Activated naive CD4-positive, alpha-beta T cell treated with anti-CD3 and anti-CD28 coated beads, Interleukin-2, amount 50 U/mL, for 16 hours (primary cell): ENCODE measurements around the gene RASGEF1B.
"Not testable (repeated sequence)": the region's sequence is repeated elsewhere in the genome, so short reads cannot be mapped to it uniquely, and the experiment has no call there.

ENCODE experiments used
- DNase-seq: peaks from one replicate; pipeline ENCODE4 v3.0.0-alpha.2; 2020

Gene RASGEF1B

GRCh38 chr4:81495345-81495744 lies 23.6 kb upstream of the RASGEF1B start:
- no peak for DNase-seq

DNA sequence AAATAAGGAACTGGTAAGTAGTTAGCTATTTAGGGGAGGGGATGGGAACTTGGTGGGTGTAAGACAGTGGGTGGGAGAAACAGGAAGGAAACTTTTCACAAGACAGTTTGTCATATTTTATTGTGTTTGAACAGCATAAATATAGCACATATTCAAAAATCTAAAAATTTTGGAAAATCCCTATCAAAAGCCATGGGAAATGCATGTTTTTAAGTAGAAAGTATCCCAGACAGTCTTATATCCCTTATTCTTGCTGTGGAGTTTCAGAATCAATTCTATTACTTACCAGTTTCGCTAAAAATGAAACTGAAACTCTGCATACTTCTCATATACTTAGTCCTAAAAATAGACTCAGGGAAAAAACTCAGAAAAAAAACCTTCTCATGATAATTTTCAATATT lies 22.3 kb upstream of the RASGEF1B start:
- DNase-seq, result no peak

GRCh38 chr4:81492606-81493230 lies 21.0 kb upstream of the RASGEF1B start:
- no peak for DNase-seq

DNA sequence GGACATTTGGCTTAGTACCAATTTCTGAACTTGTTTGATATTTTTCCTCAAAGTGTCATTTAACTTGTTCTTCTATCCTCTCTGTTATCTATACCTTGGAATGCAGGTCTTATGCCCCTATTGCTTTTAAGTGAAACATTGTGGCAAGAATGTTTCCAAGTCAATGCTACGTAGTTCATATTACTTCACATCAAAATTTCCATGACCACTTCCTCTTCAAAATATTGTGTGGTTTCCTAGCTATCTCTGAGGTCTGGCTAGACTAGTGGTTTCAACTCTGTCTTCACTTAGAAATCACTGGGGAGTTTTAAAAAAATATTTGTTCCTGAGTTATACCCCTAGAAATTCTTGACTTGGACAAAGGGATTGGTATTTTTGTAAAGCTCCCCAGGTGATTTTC lies 20.2 kb upstream of the RASGEF1B start:
- DNase-seq, result no peak

- DNase-seq, result no peak
Measured at GRCh38 chr4:81490403-81491160, 18.9 kb upstream of the RASGEF1B start.

- no peak for DNase-seq
Measured at GRCh38 chr4:81486502-81486901, 14.8 kb upstream of the RASGEF1B start.

DNA sequence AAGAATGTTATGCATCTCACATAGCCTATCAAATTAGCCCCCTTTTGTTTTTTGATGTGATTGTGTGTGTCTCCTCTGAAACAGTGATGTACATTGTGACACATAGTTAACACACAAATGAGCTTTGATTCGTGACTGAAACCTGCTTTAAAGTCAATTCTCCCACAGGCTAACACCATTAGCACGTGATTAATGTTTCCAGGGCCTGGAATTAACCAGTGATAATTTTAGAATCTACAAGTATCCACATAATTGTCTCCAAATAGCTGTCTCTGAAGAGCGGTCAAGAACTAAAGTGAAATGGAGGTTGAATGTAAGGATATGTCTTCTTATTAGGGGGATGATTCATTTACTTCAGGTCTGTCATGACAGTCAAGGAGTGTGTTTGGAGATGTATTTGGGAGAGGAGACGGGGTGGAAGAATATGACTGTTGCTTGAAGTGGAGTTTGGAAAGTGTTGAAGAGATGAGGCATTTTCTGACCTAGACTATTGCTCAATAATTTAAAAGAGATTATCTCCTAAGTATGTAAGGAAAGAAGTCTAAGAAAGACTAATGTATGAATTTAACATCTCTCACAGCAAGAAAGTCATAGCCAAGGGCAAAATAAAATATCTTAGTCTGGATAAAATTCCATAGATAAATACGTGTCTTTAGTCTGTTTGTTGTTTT lies 13.7 kb upstream of the RASGEF1B start:
- DNase-seq, result no peak

DNA sequence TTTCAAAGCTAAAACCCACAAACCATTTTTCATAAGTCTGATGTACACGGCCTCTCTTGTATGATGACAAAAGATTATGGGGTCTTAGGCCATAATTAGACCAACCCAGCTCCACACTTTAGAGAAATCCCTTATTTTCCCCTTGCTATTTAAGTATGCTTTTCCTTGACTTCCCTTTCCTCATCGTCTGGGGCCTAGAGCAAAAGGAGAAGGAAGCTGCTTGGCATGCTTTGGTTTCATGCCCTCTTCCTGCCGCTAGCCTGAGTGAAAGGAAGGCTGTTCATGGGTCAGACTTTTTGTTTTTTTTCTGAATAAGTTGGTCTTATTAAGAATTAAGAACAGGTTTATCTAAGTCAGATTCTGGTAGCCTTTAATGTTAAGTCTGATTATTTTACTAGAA lies 10.6 kb upstream of the RASGEF1B start:
- no peak for DNase-seq

DNA sequence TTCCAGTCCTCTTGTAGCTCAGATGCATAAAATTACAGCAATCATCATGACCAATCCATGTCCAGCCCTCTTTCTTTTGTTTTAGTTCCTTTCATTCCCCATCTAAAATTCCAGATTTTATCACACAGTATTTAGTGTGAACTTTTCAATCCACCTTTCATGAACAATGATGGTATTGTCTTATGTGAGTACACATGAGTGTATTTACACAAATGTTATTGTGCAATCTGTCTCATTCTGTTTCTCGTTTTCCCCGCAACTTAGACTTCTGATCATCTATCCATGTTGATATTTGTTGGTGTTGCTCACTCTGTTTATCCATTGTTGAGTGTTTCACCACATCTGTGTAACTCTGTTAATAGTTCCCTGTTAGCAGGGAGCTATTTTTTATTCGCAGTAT lies 9.4 kb upstream of the RASGEF1B start:
- no peak for DNase-seq

DNA sequence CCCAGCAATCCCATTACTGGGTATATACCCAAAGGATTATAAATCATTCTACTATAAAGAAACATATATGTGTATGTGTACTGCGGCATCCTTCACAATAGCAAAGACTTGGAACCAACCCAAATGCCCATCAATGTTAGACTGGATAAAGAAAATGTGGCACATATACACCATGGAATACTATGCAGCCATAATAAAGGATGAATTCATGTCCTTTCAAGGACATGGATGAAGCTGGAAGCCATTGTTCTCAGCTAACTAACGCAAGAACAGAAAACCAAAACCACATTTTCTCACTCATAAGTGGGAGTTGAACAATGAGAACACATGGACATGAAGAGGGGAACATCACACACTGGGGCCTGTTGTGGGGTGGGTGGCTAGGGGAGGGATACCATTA lies 7.9 kb upstream of the RASGEF1B start:
- DNase-seq, result not testable (repeated sequence)

GRCh38 chr4:81473331-81474265 lies 1.9 kb upstream of the RASGEF1B start:
- DNase-seq, result not testable (repeated sequence)

GRCh38 chr4:81472281-81473182 lies 825 bp upstream of the RASGEF1B start:
- DNase-seq, result peak; percentile 56

DNA sequence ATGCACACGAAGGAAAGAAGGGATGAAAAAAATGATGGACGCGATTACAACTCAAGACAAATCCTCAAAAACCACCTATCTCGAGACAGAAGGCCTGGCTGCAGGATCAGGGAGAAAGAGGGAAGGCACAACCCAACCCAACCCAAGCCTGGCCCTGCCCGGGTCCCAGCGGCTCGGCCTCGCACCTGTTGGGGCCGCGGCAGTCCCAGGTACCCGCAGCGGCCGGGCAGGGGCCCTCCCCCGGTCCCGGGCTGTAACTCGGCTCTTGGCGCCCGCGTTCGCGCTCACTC lies 464 bp downstream of the RASGEF1B start:
- no peak for DNase-seq

DNA sequence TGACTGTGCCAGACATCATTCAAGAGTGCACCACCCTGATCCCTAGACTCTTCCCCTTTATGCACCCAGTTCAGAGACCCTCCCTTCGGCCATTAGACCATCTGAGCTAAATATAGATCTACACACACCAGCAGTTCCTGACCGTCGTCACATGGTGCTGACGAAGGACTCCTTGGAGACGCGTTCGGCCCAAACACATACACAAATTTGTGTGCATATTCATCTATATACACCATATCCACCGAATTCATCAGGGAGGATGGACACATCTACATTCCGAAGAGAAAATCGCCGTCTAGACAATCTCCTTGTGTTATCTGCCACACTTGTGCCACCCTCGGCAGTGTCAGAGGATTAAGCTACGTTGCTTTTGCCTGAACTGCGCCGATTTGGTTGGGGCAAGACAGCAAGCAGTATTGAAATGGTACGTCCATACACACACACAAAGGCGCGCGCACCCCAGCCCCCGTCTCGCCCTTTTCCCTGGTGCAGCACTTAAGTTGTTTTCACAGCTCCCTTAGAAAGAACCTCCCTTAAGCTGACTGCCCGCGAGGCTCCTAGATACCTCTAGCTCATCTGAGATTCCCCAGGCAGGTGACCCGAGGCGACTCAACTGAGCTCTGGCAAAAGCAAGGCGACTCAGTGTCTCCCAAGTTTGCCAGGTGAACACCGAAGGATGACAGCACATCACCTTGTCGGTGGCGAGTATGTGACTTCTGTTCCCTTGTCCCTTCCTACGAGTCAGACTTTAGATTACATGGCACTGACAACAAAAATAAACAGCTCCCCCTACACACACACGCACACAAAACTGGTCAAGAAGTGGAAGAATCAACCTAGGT lies 1.0 kb downstream of the RASGEF1B start:
- peak; percentile 49 for DNase-seq

DNA sequence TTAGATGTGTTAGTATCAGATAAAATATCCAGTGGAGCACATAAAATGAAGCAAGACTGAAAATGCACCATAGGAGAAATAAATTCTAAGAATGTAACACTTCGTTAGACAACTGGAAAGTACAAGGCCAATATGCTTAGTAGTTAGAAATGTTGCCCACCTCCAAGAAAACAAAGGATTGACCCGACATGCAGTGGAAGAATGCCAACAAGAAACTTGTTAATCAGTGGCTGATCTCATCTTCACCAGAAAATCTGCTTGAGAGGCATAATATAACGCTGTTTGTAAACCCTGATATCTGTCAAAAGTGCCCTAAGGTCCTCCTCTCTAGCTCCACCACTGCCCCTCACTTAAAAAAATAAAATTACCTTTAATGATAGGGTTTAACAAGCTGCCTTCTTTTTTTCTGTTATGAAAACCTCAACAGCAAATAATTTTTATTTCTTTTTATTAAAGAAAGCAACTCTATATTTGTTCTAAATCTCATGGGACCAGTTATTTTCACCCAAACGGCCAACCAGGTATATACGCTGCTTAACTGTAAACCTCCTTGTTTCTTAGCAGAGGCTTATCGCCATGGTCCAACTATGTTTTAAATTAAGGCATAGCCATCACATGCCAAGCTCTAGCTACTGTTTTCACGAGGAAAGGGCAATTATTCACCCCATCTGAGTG lies 1.8 kb downstream of the RASGEF1B start:
- DNase-seq, result no peak

DNA sequence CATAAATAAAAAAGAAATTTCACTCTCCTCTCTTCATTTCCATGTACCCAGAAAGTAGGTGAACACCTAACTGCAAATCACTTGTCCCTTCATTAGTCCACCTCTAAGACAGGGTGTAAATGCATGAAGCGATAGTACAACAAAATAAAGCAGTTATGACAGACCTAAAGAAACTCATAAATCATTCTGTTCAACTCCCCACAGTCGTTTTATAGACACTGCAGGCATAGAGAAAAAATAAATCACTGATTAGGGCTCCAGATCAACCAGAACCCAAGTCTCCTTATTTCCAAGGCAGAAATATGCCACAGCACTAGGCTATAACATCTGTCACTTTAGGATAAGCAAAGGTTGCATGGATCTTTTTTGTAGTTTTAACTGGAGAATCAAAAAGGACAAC lies 3.0 kb downstream of the RASGEF1B start:
- DNase-seq, result no peak

GRCh38 chr4:81467672-81467964 lies 4.1 kb downstream of the RASGEF1B start:
- no peak for DNase-seq

GRCh38 chr4:81466841-81467671 lies 4.7 kb downstream of the RASGEF1B start:
- peak; percentile 70 for DNase-seq

- no peak for DNase-seq
Measured at GRCh38 chr4:81465406-81466340, 6.0 kb downstream of the RASGEF1B start.
